COLO668 (cell line): ENCODE data around the gene ARHGAP4.

Source experiments
- DNase-seq: peaks from one replicate; lab custom pipeline; 2025; ENCODE audit not compliant: unreplicated experiment; lab: John Stamatoyannopoulos, UW

The ARHGAP4 gene

GRCh38 chrX:153947009-153947769 is 21.1 kb upstream of the ARHGAP4 start:
- DNase-seq, result peak; percentile 83

DNA sequence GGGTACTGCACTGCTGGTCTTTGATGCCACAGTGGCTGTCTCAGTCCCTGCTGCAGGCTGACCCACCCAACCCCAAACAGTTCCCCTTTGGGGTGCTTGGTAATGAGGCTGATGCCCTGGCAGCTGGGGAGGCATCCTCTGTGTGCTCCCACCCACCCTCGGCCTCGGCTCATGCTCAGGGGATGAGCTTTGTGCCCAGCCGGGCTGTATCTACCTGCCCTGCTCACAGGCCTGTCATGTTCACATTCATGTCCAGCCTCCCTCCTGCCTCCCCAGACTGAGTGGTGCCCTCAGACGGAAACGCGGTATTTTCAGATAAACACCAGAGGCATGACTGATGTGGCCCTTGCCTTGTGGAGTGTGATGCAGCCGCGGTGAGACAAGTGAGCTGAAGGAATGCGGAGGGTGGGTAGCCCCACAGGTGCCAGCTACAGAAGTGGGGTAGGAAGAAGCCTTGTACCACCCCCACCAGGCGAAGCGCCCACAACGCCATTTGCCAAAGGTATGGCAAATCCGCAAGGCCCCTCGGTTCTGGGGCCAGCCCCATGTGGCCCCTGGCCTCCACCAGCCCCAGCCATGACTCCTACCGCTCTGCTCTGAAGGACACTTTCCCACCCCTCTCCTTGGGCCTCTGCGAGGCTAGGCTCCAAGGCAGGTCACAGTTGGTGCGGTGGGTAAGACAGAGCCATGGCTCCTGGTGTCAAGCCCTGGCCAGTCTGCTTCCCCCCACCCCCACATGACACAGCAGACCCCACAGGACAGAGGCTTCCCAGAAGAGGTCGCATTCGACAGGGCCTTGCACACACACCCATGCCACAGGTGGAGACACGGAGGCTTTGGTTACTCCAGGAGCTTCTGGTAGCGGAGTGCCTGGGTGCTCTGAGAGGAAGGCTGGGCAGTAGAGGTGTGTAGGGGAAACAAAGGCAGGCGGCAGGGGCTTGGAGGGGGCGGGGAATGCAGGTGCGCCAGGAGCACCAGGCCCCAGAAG is 20.2 kb upstream of the ARHGAP4 start:
- no peak for DNase-seq

DNA sequence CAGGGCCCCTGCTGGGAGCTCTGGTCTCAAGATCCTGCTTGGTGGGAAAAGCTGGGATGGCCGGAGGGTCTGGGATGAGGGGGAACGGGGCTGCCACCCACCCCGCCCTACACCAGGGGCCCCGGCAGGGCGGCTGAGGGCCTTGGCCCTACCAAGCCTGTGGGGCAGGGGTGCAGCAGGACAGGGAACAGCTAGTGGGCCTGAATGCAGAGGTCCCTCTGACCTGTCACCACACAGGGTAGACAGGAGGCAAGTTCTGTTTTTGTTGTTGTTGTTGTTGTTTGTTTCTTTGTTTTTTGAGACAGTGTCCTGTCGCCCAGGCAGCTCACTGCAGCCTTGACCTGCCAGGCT is 18.7 kb upstream of the ARHGAP4 start:
- DNase-seq, result no peak

GRCh38 chrX:153944140-153944799 is 18.2 kb upstream of the ARHGAP4 start, which contains the start of gene RENBP:
Gene RENBP (minus strand): TSS chrX:153944643. CDS start chrX:153944610, 33 bp downstream.
- peak; percentile 35 for DNase-seq

DNA sequence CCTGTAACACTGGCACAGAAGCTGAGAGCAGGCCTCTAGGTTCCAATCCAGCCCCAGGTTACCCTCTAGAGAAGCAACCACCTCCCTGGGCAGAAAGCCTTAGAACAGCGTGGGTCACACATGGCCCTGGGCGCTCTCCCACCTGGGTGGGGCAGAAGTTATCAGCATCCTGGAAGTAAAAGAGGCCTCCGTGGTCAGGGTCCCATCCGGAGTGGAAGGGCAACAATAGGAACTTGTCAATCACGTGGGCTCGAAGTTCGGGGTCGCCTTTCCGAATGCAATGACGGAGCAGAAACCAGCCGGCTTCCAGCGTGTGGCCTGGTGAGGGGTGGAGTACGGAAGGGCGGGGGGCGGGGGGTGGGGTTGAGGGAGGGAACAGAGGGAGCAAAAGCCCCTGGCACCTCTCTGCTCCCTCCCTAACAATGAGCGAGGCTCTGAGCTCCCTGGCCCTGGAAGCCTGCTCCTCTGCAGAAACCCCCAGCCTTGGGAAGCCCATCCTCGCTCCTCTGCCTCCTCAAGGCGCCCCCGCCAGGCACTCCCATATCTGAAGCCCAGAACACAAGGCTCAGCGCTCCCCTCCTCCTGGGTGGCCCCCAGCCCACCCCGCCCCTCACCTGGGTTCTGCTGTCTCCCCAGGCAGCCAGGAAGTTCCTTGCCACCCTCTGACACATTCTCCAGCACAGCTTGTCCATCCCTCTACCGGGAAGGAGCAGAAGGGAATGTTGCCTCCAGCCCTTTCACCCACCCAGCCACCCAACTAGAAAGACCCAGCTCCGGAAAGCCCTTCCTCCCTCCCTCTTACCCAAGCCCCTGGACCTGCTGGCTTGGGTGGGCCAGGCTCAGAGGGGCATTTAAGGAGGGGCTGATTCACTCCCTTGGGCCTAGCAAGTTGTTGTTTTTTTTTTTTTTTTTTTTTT is 15.5 kb upstream of the ARHGAP4 start:
- no peak for DNase-seq

DNA sequence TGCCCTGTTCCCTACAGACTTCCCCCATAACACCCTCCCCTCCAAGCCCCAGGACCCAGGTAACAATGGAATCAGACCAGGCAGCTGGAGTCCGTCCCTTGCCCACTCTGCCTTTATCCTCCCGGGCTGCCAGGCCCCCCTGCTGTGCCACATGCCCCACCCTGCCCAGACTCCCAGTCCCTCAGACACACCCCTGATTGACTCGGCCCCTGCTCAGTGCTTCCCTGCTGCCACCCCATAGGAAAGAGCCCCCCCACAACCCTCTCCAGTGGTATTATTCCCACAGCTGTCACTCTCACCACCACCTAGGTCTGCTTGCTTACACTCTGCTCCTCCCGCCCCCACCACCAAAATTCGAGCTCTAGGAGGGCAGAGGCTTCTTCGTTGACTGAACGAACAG is 13.5 kb upstream of the ARHGAP4 start:
- DNase-seq, result no peak

- no peak for DNase-seq
These were observed 12.2 kb upstream of the ARHGAP4 start for GRCh38 chrX:153938226-153938786.

DNA sequence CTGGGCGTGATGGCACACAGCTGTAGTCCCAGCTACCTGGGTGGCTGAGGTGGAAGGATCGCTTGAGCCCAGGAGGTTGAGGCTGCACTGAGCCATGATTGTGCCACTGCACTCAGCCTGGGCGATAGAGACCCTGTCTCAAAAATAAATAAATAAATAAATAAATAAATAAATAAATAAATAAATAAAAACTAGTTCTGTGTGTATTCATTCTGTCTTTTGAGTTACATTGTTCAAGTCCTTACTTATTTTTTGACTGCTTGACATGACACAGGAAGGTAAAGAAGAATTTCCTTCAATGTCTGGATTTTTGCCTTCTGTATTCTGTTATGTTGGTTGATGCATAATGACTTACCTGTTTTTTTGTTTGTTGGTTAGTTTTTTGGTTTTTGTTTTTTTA is 11.0 kb upstream of the ARHGAP4 start:
- no peak for DNase-seq

GRCh38 chrX:153935326-153935851 is 9.3 kb upstream of the ARHGAP4 start:
- DNase-seq, result no peak

DNA sequence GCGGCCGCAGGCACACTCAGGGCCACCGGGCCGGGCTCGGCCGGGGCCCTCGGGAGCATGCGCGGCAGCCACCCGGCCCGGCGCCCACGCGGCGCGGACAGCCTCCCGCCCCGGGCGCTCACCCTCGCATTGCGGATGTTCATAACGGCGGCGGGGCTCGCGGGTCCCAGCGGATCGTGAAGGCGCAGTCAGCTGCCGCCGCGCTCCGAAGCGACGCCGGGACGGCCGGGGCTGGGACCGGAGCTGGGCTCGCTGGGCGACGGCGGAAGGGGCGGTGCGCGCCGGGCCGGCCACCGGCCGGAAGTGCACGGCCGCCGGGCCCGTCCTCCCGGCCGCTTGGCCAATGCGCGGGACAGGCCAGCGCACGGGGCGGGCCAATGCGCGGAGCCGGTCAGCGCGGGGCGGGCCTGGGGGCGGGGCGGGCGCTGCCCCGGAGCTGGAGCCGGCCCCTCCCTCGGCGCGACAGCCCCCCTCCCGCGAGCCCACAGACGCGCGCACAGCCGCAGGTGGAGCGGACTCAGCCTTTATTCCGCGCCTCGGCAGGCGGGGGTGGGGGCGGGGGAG is 8.8 kb upstream of the ARHGAP4 start, which contains the start of gene NAA10:
TSS of gene NAA10 (minus strand) at position 276 of the 564 bp plus-strand sequence. CDS start at position 143, 133 bp downstream.
- peak; percentile 94 for DNase-seq

DNA sequence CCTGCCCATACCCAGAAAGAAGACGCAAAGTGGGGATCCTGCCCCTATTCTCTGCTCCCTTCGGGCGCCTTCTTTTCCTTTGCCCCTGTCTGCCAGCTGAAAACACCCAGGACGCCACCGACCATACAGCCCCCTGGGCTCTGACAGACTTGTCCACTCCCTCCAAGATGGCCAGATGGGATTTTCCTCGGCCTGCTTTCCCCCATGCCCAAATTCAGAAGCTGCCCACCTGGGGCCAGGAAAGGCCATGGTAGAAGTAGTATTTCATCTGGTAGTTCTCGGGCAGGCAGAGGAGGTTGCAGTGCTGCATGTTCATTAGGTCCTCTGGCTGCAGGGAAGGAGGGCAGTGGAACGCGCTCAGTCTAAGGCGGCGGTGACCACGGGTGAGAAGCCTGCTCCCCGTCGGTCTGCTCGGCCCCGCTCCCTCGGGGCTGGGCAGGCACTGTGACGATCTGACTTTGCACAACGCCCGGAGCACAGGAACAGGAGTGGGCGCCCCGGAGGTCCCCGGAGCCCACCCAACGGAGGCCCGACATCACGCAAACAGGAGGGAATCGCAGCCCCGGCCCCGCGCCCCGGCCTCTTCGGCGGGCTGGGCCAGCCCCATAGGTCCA is 8.2 kb upstream of the ARHGAP4 start:
- DNase-seq, result peak; percentile 32

DNA sequence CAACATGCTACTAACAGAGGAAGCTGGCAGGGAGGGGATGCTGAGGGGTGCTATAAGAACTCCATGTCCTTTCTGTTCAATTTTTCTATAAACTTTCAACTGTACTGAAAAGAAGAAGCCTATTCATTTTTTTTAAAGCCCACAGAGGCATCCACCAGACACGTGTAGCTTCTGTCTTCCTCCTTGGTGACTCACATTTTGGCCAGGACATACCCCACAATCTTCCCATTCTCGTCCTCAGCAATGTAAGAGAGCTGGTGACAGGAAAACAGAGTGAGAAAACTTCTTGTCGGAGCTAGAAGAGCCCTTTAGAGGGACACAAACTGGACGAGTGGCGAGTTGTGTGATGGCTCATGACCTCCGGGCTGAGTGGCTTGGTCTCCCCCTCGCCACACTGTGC is 7.7 kb upstream of the ARHGAP4 start:
- no peak for DNase-seq

- DNase-seq, result no peak
These were observed 6.3 kb upstream of the ARHGAP4 start for GRCh38 chrX:153932220-153932915.

DNA sequence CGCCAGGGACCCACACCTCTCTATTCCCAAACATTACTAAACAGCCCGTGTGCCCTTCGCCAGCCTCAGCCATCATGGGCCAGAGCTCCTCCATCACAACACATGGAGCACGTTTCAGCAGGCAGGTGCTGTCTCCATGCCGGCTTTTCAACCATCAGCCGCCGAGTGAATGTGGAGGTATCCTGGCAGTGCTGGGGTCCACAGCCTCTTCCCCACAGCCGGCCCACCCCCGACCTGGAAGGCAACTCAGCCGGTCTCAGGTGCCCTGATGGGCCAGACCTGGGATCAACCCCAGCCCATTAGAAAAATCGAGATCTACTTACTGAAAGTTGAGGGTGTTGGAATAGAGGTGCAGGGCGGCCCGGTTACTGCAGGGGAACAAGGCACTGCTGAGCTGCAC is 5.7 kb upstream of the ARHGAP4 start:
- no peak for DNase-seq

DNA sequence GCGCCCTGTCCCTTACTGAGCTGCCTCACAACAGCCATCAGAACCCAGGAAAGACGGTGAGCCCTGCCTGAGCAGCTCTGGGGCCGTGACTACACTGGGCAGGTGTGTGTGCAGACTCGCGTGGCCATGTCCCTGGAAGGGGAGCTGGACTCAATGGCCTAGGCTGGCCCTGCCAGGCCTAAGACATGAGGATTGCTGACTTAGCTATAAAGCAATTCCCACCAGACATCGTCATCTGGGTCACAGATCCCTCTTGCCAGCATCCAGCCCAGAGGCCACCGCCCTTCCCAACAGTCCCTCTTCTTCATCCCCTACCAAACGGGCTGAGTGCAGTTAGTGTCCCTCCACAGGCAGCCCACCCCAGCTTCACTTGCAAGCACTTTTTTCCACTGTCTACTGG is 5.1 kb upstream of the ARHGAP4 start:
- DNase-seq, result no peak

DNA sequence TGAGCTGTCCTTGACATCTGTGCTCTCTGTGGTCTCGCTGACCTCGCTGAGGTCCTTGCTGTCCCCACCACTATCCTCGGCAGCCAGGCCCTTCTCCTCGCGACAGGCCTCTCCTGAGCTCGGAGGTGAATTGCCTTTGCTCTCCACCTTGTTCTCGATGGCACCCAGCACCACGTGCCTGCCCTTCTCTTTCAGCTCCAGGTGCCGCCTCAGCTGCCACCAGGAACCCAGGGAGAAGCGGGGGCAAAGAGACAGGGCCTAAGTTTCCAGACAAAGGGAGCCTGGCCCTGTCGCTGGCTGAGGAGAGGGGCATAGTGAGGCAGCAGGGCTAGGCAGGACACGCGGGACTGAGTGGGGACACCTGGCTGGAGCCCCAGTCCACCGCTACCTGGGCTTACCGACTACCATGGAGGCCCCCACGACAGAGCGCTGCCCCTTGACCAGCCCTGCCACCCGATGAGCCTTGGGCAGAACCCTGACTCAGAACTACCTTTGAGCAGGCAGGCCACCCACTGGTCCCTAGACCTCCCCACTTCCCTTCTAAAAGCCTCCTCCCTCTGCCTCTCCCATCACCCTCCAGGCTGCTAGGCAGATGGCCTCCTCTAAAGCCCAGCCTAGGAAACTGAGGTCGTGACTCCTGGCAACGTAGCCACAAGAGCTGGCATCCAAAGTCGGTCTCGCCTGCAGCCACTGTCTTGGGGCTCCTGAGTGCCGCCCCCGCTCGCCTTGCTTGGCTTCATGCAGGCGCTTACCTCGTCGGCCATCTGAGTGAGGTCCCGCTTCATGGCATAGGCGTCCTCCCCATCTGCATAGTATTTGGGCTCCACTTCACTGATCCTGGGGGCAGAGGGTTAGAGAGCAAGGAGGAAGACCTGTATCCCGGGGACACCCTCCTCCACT is 4.2 kb upstream of the ARHGAP4 start:
- DNase-seq, result no peak

- DNase-seq, result no peak
These were observed 3.5 kb upstream of the ARHGAP4 start for GRCh38 chrX:153929576-153929975.
